Adrenal gland (tissue), 5 donors: ENCODE results near the gene LMTK2.

Source experiments
- CTCF ChIP-seq, 6 experiments: fragments of 450-650 bp in 4 of 6; fragments of 200-600 bp in 2 of 6; sonication (generic) in 1 of 6; IDR thresholded peaks; 1 replicate in 5 of 6; 2 replicates in 1 of 6; pipeline versions ENCODE4 v1.5.1 to v1.8.0; 2016 to 2021; ENCODE audit warnings: antibody characterized with exemption in 6 of 6, mild to moderate bottlenecking in 2 of 6, moderate library complexity in 1 of 6
- POLR2A ChIP-seq, 2 donors: fragments of 450-650 bp; IDR thresholded peaks; one replicate each; pipeline ENCODE4 v1.6.1; 2017; ENCODE audit warnings: antibody characterized with exemption in 2 of 2, mild to moderate bottlenecking in 2 of 2, moderate library complexity in 1 of 2
- donor health status: DM: no; HTN: no; CAD: no.

DNA sequence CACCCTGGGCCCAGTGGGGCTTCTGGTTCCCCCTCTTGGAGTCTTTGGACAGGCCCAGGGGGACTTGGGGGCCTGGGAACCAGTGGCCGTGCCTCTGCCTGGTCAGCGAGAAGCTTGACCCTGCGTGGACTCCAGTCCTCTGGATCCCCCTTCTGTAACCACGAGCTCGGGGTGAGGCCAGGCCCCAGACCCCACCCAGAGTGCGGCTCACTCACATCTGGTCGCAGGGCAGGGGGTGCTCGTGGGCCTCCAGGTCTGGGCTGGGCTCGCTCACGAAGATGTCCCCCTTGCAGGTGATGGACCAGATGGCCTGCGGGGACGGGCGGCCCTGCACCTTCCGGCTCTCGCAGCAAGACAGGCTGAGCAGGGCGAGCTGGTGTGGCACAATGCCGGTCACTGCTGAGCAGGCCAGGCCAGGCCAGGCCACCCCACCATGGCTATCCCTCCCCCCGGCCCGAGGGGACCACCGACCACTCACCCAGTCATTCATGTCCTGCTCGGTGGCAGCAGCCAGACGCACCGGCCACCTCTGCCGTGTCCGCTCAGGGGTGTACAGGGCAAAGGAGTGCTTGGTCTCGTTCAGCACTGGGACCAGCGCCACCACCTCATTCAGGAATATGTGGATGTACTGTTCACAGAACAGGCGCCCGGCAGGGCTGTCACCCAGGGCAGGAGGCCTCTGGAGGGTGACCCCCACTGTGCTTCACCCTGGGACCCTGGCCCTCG lies 124.2 kb downstream of the LMTK2 start:
- no peak for TF ChIP-seq CTCF (IDR thresholded peaks at IDR 0.05)
- TF ChIP-seq POLR2A (IDR thresholded peaks at IDR 0.05): no peak
